Gastroesophageal sphincter (tissue), 3 donors: ENCODE measurements around the gene COL5A1.

Source experiments
- EP300 ChIP-seq: sonication (generic); formaldehyde crosslinking; IDR thresholded peaks from one replicate; pipeline ENCODE4 v1.6.1; 2017; ENCODE audit warnings: antibody characterized with exemption, mild to moderate bottlenecking
- POLR2A ChIP-seq, 2 donors: fragments of 450-650 bp; IDR thresholded peaks; one replicate each; pipeline ENCODE4 v1.6.1; 2017; ENCODE audit warnings: antibody characterized with exemption in 2 of 2, mild to moderate bottlenecking in 2 of 2, moderate library complexity in 1 of 2
- TF ChIP-seq, protein P1 (sequence below), 4 experiments: fragments of 200-600 bp in 2 of 4; fragments of 450-650 bp in 2 of 4; sonication (generic) in 1 of 4; IDR thresholded peaks; one replicate each; pipeline ENCODE4 v1.5.1; 2017 to 2019; ENCODE audit warnings: antibody characterized with exemption in 4 of 4, mild to moderate bottlenecking in 2 of 4, moderate library complexity in 2 of 4

DNA sequence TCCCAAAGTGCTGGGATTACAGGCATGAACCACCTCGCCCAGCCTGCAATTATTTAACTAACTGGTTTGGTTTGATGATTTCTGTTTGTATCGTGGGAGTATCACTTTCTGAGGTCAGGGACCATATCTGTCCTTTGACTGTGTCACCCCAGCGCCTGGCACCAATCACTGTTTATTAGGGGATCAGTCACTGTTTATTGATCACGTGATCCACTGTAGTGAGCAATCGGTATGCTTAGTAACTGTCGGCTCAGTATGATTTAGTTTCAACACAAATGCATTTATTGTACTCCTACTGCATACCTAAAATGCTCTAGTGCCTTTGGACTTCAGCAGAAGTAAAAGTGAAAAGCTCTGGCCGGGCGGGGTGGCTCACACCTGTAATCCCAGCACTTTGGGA, 54.8 kb downstream of the COL5A1 start:
- TF ChIP-seq EP300 (no peak), POLR2A (IDR thresholded peaks at IDR 0.05) (no peak)
- TF ChIP-seq, protein P1, sequence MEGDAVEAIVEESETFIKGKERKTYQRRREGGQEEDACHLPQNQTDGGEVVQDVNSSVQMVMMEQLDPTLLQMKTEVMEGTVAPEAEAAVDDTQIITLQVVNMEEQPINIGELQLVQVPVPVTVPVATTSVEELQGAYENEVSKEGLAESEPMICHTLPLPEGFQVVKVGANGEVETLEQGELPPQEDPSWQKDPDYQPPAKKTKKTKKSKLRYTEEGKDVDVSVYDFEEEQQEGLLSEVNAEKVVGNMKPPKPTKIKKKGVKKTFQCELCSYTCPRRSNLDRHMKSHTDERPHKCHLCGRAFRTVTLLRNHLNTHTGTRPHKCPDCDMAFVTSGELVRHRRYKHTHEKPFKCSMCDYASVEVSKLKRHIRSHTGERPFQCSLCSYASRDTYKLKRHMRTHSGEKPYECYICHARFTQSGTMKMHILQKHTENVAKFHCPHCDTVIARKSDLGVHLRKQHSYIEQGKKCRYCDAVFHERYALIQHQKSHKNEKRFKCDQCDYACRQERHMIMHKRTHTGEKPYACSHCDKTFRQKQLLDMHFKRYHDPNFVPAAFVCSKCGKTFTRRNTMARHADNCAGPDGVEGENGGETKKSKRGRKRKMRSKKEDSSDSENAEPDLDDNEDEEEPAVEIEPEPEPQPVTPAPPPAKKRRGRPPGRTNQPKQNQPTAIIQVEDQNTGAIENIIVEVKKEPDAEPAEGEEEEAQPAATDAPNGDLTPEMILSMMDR (IDR thresholded peaks at IDR 0.05) = no peak
